ENCODE data around the gene PDCD10.

Gene PDCD10

GRCh38 chr3:167691366-167691765, 43.3 kb downstream of the PDCD10 start:
- Histone ChIP-seq H3K4me2 (peak overlapping the region; percentile 43), H3K4me3 (IDR thresholded peaks at IDR 0.05; ENCODE audit: insufficient read depth, low read depth, low read length) (no peak overlapping the region), H3K79me2 (ENCODE audit: insufficient read depth, low read depth) (no peaks in the 10 kb centered on the region), H3K36me3 (ENCODE audit: insufficient read depth) (no peaks in the 10 kb centered on the region), H3K4me1 (ENCODE audit: low read depth, poor library complexity, severe bottlenecking) (peaks cover 32% of the 10 kb centered on the region), H2AFZ (ENCODE audit: low read depth) (no peak overlapping the region), H3K27me3 (ENCODE audit: insufficient read depth, low read depth) (no peaks in the 10 kb centered on the region), H3K9ac (no peak overlapping the region), H3K27ac (peak overlapping the region; percentile 28; the same call in 1 of the 2 replicates), H4K20me1 (ENCODE audit: insufficient read depth) (no peaks in the 10 kb centered on the region; the same call in 1 of the 2 replicates)
- no peak for TF ChIP-seq CTCF (conservative IDR thresholded peaks at IDR 0.05; ENCODE audit: low read depth, low read length)

DNA sequence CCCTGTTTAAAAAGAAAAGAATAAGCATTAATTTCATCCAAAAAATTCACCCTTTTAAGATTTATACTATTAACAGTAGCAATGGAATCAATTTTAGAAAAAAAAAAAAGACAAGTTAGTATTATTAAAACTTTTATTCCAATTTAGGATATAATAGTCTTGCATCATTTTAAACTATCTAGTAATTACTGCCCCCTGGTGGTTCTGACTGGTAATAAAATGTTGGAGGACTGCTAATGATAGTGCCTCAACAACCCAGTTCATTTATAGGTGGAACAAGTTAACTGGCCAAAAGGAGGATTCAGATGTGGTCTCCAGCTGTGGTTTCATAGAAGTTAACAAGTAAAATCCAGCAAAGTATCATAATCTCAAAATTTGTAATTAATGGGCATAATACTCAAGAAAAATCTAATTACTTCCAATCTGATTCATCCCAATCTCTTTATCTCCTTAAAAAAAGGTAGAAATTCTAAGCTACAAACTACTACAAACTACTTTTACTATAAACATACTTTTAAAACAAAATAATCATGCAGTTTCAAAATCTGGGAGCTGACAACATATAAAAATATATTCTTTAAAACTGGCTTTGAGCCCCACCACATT, 50.2 kb downstream of the PDCD10 start:
- no peaks in the 10 kb centered on the region for H3K79me2 ChIP-seq (ENCODE audit: insufficient read depth, low read depth)
- no peaks in the 10 kb centered on the region; the same call in 1 of the 2 replicates for H4K20me1 ChIP-seq (ENCODE audit: insufficient read depth)
- peak; percentile 81 for TF ChIP-seq CTCF (conservative IDR thresholded peaks at IDR 0.05; ENCODE audit: low read depth, low read length)
- no peak overlapping the region for H3K4me3 ChIP-seq (IDR thresholded peaks at IDR 0.05; ENCODE audit: insufficient read depth, low read depth, low read length)
- H3K27ac ChIP-seq = no peak overlapping the region
- H2AFZ ChIP-seq (ENCODE audit: low read depth) = no peak overlapping the region
- no peak overlapping the region for H3K4me2 ChIP-seq
- H3K27me3 ChIP-seq (ENCODE audit: insufficient read depth, low read depth) = no peaks in the 10 kb centered on the region
- H3K9ac ChIP-seq = no peak overlapping the region
- H3K36me3 ChIP-seq (ENCODE audit: insufficient read depth) = no peaks in the 10 kb centered on the region
- H3K4me1 ChIP-seq (ENCODE audit: low read depth, poor library complexity, severe bottlenecking) = no peaks in the 10 kb centered on the region

GRCh38 chr3:167679526-167679925, 55.2 kb downstream of the PDCD10 start:
- Histone ChIP-seq H3K79me2 (ENCODE audit: insufficient read depth, low read depth) (no peaks in the 10 kb centered on the region), H3K4me3 (IDR thresholded peaks at IDR 0.05; ENCODE audit: insufficient read depth, low read depth, low read length) (no peak overlapping the region), H3K36me3 (ENCODE audit: insufficient read depth) (no peaks in the 10 kb centered on the region), H3K4me1 (ENCODE audit: low read depth, poor library complexity, severe bottlenecking) (no peaks in the 10 kb centered on the region), H2AFZ (ENCODE audit: low read depth) (no peak overlapping the region), H3K4me2 (no peak overlapping the region), H3K27me3 (ENCODE audit: insufficient read depth, low read depth) (no peaks in the 10 kb centered on the region), H3K27ac (no peak overlapping the region), H4K20me1 (ENCODE audit: insufficient read depth) (no peaks in the 10 kb centered on the region), H3K9ac (no peak overlapping the region)
- TF ChIP-seq CTCF (conservative IDR thresholded peaks at IDR 0.05; ENCODE audit: low read depth, low read length) = no peak

DNA sequence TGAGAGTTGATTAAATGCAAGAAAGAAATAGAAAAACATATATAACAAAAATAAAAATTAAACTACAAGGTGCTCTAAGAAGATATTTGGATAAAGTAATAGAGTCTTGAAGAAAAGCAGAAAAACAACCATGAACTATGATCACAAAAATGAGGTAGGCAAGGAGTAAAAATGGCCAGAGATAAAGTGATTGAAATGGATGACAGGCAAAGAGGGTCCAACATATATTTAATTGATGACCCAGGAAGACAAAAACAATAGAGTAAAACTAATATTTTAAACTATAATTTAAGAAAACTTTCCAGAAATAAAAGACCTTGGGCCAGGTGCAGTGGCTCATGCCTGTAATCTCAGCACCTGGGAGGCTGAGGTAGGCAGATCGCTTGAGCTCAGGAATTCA, 58.8 kb downstream of the PDCD10 start:
- Histone ChIP-seq H3K79me2 (ENCODE audit: insufficient read depth, low read depth) (no peaks in the 10 kb centered on the region), H3K36me3 (ENCODE audit: insufficient read depth) (no peaks in the 10 kb centered on the region), H3K27me3 (ENCODE audit: insufficient read depth, low read depth) (no peaks in the 10 kb centered on the region), H2AFZ (ENCODE audit: low read depth) (no peak overlapping the region), H4K20me1 (ENCODE audit: insufficient read depth) (no peaks in the 10 kb centered on the region), H3K27ac (no peak overlapping the region), H3K4me2 (no peak overlapping the region), H3K4me3 (IDR thresholded peaks at IDR 0.05; ENCODE audit: insufficient read depth, low read depth, low read length) (no peak overlapping the region), H3K9ac (no peak overlapping the region), H3K4me1 (ENCODE audit: low read depth, poor library complexity, severe bottlenecking) (no peaks in the 10 kb centered on the region)
- TF ChIP-seq CTCF (conservative IDR thresholded peaks at IDR 0.05; ENCODE audit: low read depth, low read length) = no peak
